ENCODE measurements around the gene MTARC2. TPM values are rescaled to one million over a fixed set of nuclear protein-coding genes. Genes with fewer than 3 reads are reported as not detected.

The MTARC2 gene
- total and polyA plus RNA-seq, 10 of the 15 experiments (the other 5 are each of a cell fraction or from before 2014, with no cell fraction given): 1.9 to 5.5 (median 3.3) TPM

GRCh38 chr1:220815409-220815808 is 67.3 kb downstream of the MTARC2 start (continued):
- TF ChIP-seq SKIL (IDR thresholded peaks at IDR 0.05; ENCODE audit: low read depth, poor library complexity, severe bottlenecking) (no peak), SUPT20H (IDR thresholded peaks at IDR 0.05; ENCODE audit: borderline replicate concordance, control insufficient read depth, low read depth, low read length) (no peak), ZNF687 (IDR thresholded peaks at IDR 0.05) (no peak), EGR1 (IDR thresholded peaks at IDR 0.05; ENCODE audit: borderline replicate concordance in 1 of 2, low read depth in 2 of 2, low read length in 2 of 2) (no peak), NKRF (conservative IDR thresholded peaks at IDR 0.05) (no peak), SMC3 (IDR thresholded peaks at IDR 0.05; ENCODE audit: borderline replicate concordance, low read length) (no peak), ZBTB11 (CRISPR knock-in tag; IDR thresholded peaks at IDR 0.05) (no peak), NFXL1 (IDR thresholded peaks at IDR 0.05; ENCODE audit: borderline replicate concordance) (no peak), GATAD2B (conservative IDR thresholded peaks at IDR 0.05; ENCODE audit: low read depth) (no peak), MLLT1 (IDR thresholded peaks at IDR 0.05) (no peak)

All from GM12878 (cell line).